Lower lobe of right lung (tissue), 2 donors: Measurements from ENCODE around the gene MMAB. TPM values are rescaled to one million over a fixed set of nuclear protein-coding genes. Genes with fewer than 3 reads are reported as not detected.

ENCODE experiments used
- ATAC-seq, 2 donors: fragments of 200-7000 bp; cut with Tn5 transposase; one replicate each; pipeline ENCODE4 v1.9.1; 2020 to 2022; ENCODE audit warnings: mild to moderate bottlenecking in 2 of 2, moderate library complexity in 2 of 2
- DNase-seq: peaks from one replicate; pipeline ENCODE4 v3.0.0-alpha.2; 2020
- H3K27ac ChIP-seq: fragments of 200-600 bp; one replicate; pipeline ENCODE4 v1.8.0; 2022
- H3K27me3 ChIP-seq: fragments of 200-600 bp; one replicate; pipeline ENCODE4 v1.8.0; 2022; ENCODE audit warnings: low read depth
- H3K36me3 ChIP-seq: fragments of 200-600 bp; one replicate; pipeline ENCODE4 v1.8.0; 2022; ENCODE audit warnings: mild to moderate bottlenecking
- H3K4me1 ChIP-seq: fragments of 200-600 bp; one replicate; pipeline ENCODE4 v1.8.0; 2022
- H3K4me3 ChIP-seq: fragments of 200-600 bp; one replicate; pipeline ENCODE4 v1.8.0; 2022; ENCODE audit warnings: mild to moderate bottlenecking
- H3K9me3 ChIP-seq: fragments of 200-600 bp; one replicate; pipeline ENCODE4 v1.8.0; 2022
- CTCF ChIP-seq: fragments of 200-600 bp; IDR thresholded peaks from one replicate; pipeline ENCODE4 v1.8.0; 2022; ENCODE audit warnings: antibody characterized with exemption, mild to moderate bottlenecking
- intact Hi-C: fragments of 100-400 bp; cut with DNase I; formaldehyde crosslinking; loops from one replicate; pipeline ENCODE4 v1.11.0; 2022
- total RNA-seq: library from RNA; stranded (reverse); fragmentation: NEBNext Ultra II Directional; extraction: Animal tissue kit (Norgen Biotek cat#: 25700); gene quantifications from one replicate; pipeline ENCODE4 v1.2.1, GENCODE V29; 2021
- donor health status: DM: no; HTN: yes; CAD: no; lungs with severe emphysema.

Gene MMAB
- total RNA-seq, 1 donor from 2014 or later: 55.0 TPM

- DNase-seq (no peak), ATAC-seq (no peak)
- intact Hi-C loops: no loop called here
- Histone ChIP-seq H3K27me3 (peaks cover 32% of the 10 kb centered on the region), H3K9me3 (no peaks in the 10 kb centered on the region), H3K27ac (no peak overlapping the region), H3K36me3 (no peaks in the 10 kb centered on the region), H3K4me3 (no peak overlapping the region), H3K4me1 (no peaks in the 10 kb centered on the region)
- no peak for TF ChIP-seq CTCF
Measured at GRCh38 chr12:109550281-109550680, 23.0 kb downstream of the MMAB start.

- H3K4me1 ChIP-seq: peaks cover 5% of the 10 kb centered on the region
- no peak for DNase-seq
- no peak for TF ChIP-seq CTCF
- H3K4me3 ChIP-seq: no peak overlapping the region
- intact Hi-C loops: no loop called here
- no peaks in the 10 kb centered on the region for H3K36me3 ChIP-seq
- peaks cover 32% of the 10 kb centered on the region for H3K27me3 ChIP-seq
- H3K9me3 ChIP-seq: no peaks in the 10 kb centered on the region
- no peak for ATAC-seq
- no peak overlapping the region for H3K27ac ChIP-seq
Measured at GRCh38 chr12:109549613-109550270, 23.6 kb downstream of the MMAB start.

DNA sequence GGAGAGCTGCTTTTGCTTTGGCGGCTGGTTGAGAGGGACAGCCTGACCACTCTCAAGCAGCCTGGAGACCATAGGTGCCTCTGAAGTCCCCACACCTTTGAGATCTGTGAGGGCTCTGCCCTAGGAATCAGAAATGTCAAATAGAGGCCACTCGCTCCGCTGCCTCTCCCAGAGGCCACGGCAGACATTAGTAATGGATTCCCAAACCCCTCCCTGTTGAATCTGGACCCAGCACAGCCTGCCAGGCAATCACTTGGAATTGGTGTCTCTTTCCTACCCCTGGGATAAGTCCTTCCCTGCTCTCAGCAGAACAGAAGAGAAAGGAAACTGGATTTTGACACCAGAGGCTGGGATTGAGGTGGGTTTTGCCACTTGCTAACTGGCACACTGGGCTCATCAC, 25.0 kb downstream of the MMAB start:
- Histone ChIP-seq H3K36me3 (no peaks in the 10 kb centered on the region), H3K4me1 (peaks cover 5% of the 10 kb centered on the region), H3K27ac (no peak overlapping the region), H3K4me3 (no peak overlapping the region), H3K9me3 (no peaks in the 10 kb centered on the region), H3K27me3 (peaks cover 32% of the 10 kb centered on the region)
- no peak for DNase-seq
- ATAC-seq: no peak
- intact Hi-C loops: no loop called here
- no peak for TF ChIP-seq CTCF

- no peak for ATAC-seq
- no peak for TF ChIP-seq CTCF
- peaks cover 5% of the 10 kb centered on the region for H3K4me1 ChIP-seq
- H3K9me3 ChIP-seq: no peaks in the 10 kb centered on the region
- H3K4me3 ChIP-seq: no peak overlapping the region
- H3K27me3 ChIP-seq: peaks cover 32% of the 10 kb centered on the region
- no peak for DNase-seq
- no peaks in the 10 kb centered on the region for H3K36me3 ChIP-seq
- H3K27ac ChIP-seq: no peak overlapping the region
- intact Hi-C loops: no loop called here
Measured at GRCh38 chr12:109547286-109547685, 26.0 kb downstream of the MMAB start.

DNA sequence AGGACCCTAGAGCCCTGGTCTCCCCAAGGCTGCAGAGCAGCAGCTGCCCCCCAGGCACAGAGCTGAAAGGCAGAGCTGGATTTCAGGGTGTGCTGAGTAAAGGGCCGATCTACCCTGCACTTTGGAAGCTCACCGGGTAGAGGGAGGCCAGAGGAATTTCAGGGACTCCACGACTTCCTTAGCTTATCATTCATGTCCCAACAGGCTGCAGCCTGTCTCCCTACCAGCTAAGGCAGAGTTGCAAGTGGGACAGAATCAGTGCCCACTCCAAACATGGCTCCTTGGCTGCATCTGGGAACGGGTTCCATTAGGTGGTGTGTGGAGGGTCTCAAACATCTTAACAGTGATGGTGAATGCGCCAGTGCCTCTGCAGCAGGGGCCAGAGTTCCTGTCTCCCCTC, 27.5 kb downstream of the MMAB start:
- TF ChIP-seq CTCF: no peak
- Histone ChIP-seq H3K27me3 (peaks cover 30% of the 10 kb centered on the region), H3K9me3 (no peaks in the 10 kb centered on the region), H3K36me3 (no peaks in the 10 kb centered on the region), H3K27ac (no peak overlapping the region), H3K4me3 (no peak overlapping the region), H3K4me1 (peaks cover 5% of the 10 kb centered on the region)
- DNase-seq (no peak), ATAC-seq (no peak)
- intact Hi-C loops: no loop called here
